Neural crest cell (in vitro differentiated cells): ENCODE measurements around the gene TTLL11. TPM values are rescaled to one million over a fixed set of nuclear protein-coding genes. Genes with fewer than 3 reads are reported as not detected.
A peak's percentile ranks its signal among the peaks of the same experiment; 100 is the strongest.

Experiments
- DNase-seq: peaks from one replicate; pipeline ENCODE4 v3.0.0; 2021; ENCODE audit warnings: low read depth, mixed read lengths, low spot score
- H3K27ac Mint-ChIP-seq: one replicate; pipeline ENCODE4 v1.8.0; 2021; ENCODE audit warnings: mild to moderate bottlenecking, mixed read lengths; ENCODE audit not compliant: unreplicated experiment
- H3K27me3 Mint-ChIP-seq: 2 replicates; pipeline ENCODE4 v1.8.0; 2021; ENCODE audit warnings: low read depth, mild to moderate bottlenecking, mixed read lengths
- H3K36me3 Mint-ChIP-seq: 2 replicates; pipeline ENCODE4 v1.8.0; 2021; ENCODE audit warnings: low read depth, mild to moderate bottlenecking, mixed read lengths
- H3K4me1 Mint-ChIP-seq: 2 replicates; pipeline ENCODE4 v1.8.0; 2021; ENCODE audit warnings: mixed read lengths
- H3K4me3 Mint-ChIP-seq: one replicate; pipeline ENCODE4 v1.8.0; 2021; ENCODE audit warnings: mild to moderate bottlenecking, mixed read lengths
- H3K9me3 Mint-ChIP-seq: 2 replicates; pipeline ENCODE4 v1.8.0; 2021; ENCODE audit warnings: mixed read lengths
- total RNA-seq: library from RNA; stranded (reverse); gene quantifications from 2 replicates; pipeline ENCODE4 v1.2.1, GENCODE V29; 2021
- TF ChIP-seq, protein P1 (sequence below): fragments of 200-600 bp; sonication (generic); conservative IDR thresholded peaks from 2 replicates; pipeline ENCODE4 v1.5.0; 2021; ENCODE audit warnings: antibody characterized with exemption, mild to moderate bottlenecking

Gene TTLL11
- total RNA-seq, 1 donor from 2014 or later, result 9.1 TPM

DNA sequence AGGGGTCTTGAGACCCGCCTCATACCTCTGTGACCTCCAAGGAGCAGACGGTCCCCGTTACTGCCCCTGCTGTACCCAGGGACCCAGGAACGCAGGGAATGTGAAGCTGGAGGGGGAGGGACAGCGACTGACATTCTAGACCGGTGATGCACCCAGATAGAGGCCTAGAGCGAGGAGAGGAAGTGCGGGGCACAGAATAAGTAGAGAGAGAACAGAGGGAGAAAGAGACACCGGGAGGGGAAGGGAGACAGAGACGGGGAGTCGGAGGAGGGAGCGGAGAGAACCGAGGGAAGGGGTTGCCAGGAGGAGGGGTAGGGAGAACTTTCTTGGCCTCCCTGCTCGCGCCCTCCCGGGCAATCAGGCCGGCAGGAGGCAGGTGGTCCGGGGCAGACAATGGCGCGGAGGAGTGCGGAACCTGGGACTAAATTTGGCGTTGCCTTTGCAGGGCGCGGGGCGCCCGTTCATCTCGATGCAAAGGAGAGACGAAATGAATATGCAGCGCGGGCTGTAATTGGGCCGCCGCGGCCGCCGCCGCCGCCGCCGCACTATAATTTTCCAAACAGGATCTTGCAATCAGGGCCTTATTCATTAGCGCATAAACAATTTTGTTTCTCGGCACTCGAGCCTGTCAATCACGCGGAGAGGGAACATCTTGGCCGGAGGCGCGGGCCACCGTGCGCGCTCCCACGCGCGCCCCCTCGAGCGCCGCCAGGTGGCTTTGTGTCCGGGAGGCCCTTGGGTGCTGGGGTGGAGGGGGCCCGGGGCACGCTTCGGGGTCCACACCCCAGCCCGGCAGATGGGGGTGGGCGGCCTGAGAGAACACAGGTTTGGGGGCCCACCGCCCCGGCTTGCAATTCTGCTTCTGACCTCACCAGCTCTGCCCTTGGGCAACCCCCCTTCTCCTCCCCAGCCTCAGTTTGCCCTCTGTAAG is 33.5 kb upstream of the TTLL11 start:
- no peak overlapping the region for H3K27ac Mint-ChIP-seq
- TF ChIP-seq, protein P1, sequence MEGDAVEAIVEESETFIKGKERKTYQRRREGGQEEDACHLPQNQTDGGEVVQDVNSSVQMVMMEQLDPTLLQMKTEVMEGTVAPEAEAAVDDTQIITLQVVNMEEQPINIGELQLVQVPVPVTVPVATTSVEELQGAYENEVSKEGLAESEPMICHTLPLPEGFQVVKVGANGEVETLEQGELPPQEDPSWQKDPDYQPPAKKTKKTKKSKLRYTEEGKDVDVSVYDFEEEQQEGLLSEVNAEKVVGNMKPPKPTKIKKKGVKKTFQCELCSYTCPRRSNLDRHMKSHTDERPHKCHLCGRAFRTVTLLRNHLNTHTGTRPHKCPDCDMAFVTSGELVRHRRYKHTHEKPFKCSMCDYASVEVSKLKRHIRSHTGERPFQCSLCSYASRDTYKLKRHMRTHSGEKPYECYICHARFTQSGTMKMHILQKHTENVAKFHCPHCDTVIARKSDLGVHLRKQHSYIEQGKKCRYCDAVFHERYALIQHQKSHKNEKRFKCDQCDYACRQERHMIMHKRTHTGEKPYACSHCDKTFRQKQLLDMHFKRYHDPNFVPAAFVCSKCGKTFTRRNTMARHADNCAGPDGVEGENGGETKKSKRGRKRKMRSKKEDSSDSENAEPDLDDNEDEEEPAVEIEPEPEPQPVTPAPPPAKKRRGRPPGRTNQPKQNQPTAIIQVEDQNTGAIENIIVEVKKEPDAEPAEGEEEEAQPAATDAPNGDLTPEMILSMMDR, result no peak
- peaks cover 80% of the 10 kb centered on the region for H3K27me3 Mint-ChIP-seq
- peaks cover 19% of the 10 kb centered on the region for H3K4me1 Mint-ChIP-seq
- no peaks in the 10 kb centered on the region for H3K36me3 Mint-ChIP-seq
- DNase-seq, result no peak
- peak overlapping the region; percentile 57 for H3K4me3 Mint-ChIP-seq
- no peaks in the 10 kb centered on the region for H3K9me3 Mint-ChIP-seq

DNA sequence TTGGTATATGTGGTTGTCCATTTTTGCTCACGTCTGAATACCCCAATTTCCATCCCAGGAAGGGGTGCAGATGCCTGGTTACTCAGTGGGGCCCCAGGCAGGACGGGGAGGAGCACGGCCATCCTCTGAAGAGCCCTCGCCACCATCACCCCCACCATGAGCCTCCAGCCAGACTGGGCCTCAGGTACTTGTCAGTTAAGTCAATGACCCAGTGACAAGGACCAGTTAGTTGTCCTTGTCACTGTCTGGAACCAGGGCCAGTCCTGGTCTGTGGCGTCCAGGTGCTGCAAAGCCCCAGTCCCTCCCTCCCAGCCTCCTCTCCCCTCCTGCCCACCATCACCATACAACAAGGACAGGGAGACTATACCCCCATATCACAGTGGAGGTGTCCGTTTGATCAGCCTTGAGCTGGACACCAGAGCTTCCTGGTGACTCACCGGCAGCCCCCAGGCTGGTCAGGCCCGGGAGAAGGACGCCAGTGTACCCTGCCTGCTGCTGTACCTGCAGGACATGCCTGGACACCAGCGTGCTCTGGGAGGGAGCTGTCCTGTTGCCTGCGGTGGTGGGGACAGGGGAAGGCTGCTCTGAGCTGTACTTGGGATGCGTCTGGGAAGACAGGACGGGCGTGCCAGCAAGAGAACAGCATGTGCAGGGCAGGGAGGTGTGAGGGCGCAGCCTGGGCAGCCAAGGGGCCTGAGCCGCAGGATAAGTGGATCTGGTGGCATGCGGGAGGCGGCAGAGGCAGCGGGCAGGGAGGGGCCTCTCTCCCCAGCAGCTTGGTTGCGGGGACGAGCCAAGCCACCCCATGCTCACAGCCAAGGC is 32.6 kb upstream of the TTLL11 start:
- Mint-ChIP-seq H3K27ac (no peak overlapping the region), H3K36me3 (no peaks in the 10 kb centered on the region), H3K4me1 (peaks cover 12% of the 10 kb centered on the region), H3K4me3 (peak overlapping the region; percentile 52), H3K27me3 (peaks cover 71% of the 10 kb centered on the region), H3K9me3 (no peaks in the 10 kb centered on the region)
- no peak for DNase-seq
- TF ChIP-seq, protein P1, result peak; percentile 7

DNA sequence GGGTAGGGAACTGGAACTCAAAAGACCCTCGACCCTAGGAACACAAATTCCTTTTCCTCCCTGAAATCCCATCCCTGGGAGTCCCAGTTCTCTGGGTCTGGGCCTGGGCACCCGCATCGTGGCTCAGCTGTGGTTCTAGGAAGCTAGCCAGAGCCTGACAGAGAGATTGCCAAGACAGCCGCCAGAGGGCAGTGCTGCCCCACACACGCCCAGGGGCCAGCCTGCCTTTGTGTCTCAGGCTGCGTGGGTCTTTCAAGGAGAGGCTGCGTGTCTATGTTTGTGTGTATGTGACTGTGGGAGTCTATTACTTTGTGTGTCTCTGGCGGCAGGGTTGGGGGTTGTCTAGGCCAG is 32.0 kb upstream of the TTLL11 start:
- Mint-ChIP-seq H3K27ac (no peak overlapping the region), H3K4me1 (peaks cover 12% of the 10 kb centered on the region), H3K4me3 (peak overlapping the region; percentile 52), H3K9me3 (no peaks in the 10 kb centered on the region), H3K36me3 (no peaks in the 10 kb centered on the region), H3K27me3 (peaks cover 67% of the 10 kb centered on the region)
- TF ChIP-seq, protein P1, result peak; percentile 98
- DNase-seq, result peak; percentile 87

DNA sequence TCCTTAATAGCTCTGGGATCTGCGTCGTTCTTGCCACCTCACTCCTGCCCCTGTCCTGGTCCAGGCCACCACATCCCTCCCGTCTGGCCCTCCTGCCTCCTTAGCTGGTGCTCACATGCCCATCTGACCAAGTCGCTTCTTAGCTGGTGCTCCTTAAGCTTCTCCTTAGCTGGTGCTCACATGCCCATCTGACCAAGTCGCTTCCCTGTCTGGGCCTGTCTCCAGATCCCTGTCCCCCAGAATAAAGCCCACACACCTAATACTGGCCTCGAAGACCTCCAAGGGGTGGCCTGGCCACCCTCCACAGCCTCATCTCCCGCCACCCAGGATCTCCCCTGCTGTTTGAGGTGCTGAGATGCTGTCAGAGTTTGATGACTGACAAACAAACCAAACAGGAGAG is 31.4 kb upstream of the TTLL11 start:
- H3K27me3 Mint-ChIP-seq, result peaks cover 62% of the 10 kb centered on the region
- peaks cover 12% of the 10 kb centered on the region for H3K4me1 Mint-ChIP-seq
- no peak overlapping the region for H3K27ac Mint-ChIP-seq
- TF ChIP-seq, protein P1, result no peak
- no peaks in the 10 kb centered on the region for H3K9me3 Mint-ChIP-seq
- H3K4me3 Mint-ChIP-seq, result no peak overlapping the region
- DNase-seq, result no peak
- no peaks in the 10 kb centered on the region for H3K36me3 Mint-ChIP-seq

DNA sequence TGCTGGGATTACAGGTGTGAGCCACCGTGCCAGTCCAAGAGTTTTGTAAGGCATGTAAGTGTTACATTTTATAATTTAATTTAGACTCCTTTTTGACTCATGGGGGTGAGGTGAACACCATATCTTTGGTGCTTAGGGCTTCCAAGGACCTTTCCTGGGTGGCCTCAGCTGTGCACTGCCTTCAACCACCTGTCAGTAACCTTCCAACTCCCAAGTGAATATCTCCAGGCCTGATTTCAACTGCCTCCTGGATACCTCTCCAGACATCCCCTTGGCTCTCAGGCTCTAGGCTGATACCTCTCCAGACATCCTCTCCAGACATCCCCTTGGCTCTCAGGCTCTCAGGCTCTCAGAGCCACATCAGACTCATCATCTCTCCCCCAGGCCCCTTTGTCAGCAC is 30.9 kb upstream of the TTLL11 start:
- H3K36me3 Mint-ChIP-seq, result no peaks in the 10 kb centered on the region
- no peak overlapping the region for H3K4me3 Mint-ChIP-seq
- peaks cover 57% of the 10 kb centered on the region for H3K27me3 Mint-ChIP-seq
- TF ChIP-seq, protein P1, result no peak
- DNase-seq, result no peak
- peaks cover 12% of the 10 kb centered on the region for H3K4me1 Mint-ChIP-seq
- no peaks in the 10 kb centered on the region for H3K9me3 Mint-ChIP-seq
- no peak overlapping the region for H3K27ac Mint-ChIP-seq
